Heart right ventricle (tissue), 16 donors: ENCODE data around the gene SYNE1. TPM values are rescaled to one million over a fixed set of nuclear protein-coding genes. Genes with fewer than 3 reads are reported as not detected.

ENCODE experiments used
- ATAC-seq, 8 donors: fragments of 200-7000 bp; cut with Tn5 transposase; one replicate each; pipeline ENCODE4 v1.9.1; 2020; ENCODE audit warnings: mild to moderate bottlenecking in 8 of 8, moderate library complexity in 8 of 8, moderate number of reproducible peaks in 1 of 8
- DNase-seq, 2 donors: peaks; one replicate each; pipeline ENCODE4 v3.0.0-alpha.2; 2020
- H3K27ac ChIP-seq, 10 donors: fragments of 200-600 bp; sonication (generic) in 2 of 10; one replicate each; pipeline versions ENCODE4 v1.5.0 to v1.8.0; 2020 to 2022; ENCODE audit warnings: mild to moderate bottlenecking in 3 of 10
- H3K27me3 ChIP-seq, 7 donors: fragments of 200-600 bp; one replicate each; pipeline ENCODE4 v1.8.0; 2021 to 2022; ENCODE audit warnings: mild to moderate bottlenecking in 2 of 7
- H3K36me3 ChIP-seq, 9 donors: fragments of 200-600 bp; sonication (generic) in 1 of 9; one replicate each; pipeline versions ENCODE4 v1.5.0 to v1.8.0; 2020 to 2022; ENCODE audit warnings: mild to moderate bottlenecking in 2 of 9
- H3K4me1 ChIP-seq, 9 donors: fragments of 200-600 bp; sonication (generic) in 1 of 9; one replicate each; pipeline versions ENCODE4 v1.5.0 to v1.8.0; 2020 to 2022; ENCODE audit warnings: mild to moderate bottlenecking in 4 of 9
- H3K4me3 ChIP-seq, 10 donors: fragments of 200-600 bp; sonication (generic) in 2 of 10; one replicate each; pipeline versions ENCODE4 v1.5.0 to v1.8.0; 2020 to 2022; ENCODE audit warnings: mild to moderate bottlenecking in 7 of 10, moderate library complexity in 2 of 10
- H3K9me3 ChIP-seq, 11 donors: fragments of 200-600 bp in 10 of 11; sonication (generic) in 2 of 11; one replicate each; pipeline versions ENCODE4 v1.5.0 to v1.8.0; 2013 to 2022; ENCODE audit warnings: mild to moderate bottlenecking in 2 of 11, control low read depth in 1 of 11, moderate library complexity in 1 of 11
- CTCF ChIP-seq, 9 donors: fragments of 200-600 bp; sonication (generic) in 2 of 9; IDR thresholded peaks; one replicate each; pipeline versions ENCODE4 v1.5.0 to v1.8.0; 2021 to 2022; ENCODE audit warnings: antibody characterized with exemption in 9 of 9, mild to moderate bottlenecking in 5 of 9, moderate library complexity in 1 of 9
- WGBS, 2 donors: extraction: QIAGEN DNeasy Blood & Tissue Kit; methylation state at CpG; one replicate each; pipeline ENCODE4 v1.1.7; 2013; ENCODE audit warnings: inconsistent platforms in 1 of 2; 5-methylcytosine and 5-hydroxymethylcytosine counted together
- intact Hi-C, 10 donors: fragments of 100-400 bp; cut with DNase I; formaldehyde crosslinking; loops; one replicate each; pipeline versions ENCODE4 v1.11.1 to v1.14.2; 2022
- polyA plus RNA-seq, 2 donors: library from polyadenylated mRNA; stranded (reverse); fragments of 200-250 nt; gene quantifications; one replicate each; pipeline ENCODE4 v1.2.3, GENCODE V29; 2013
- total RNA-seq, 10 donors: library from RNA; stranded (reverse); fragmentation: NEBNext Ultra II Directional in 3 of 10; extraction: Animal tissue kit (Norgen Biotek cat#: 25700) in 3 of 10; gene quantifications; one replicate each; pipeline versions ENCODE4 v1.2.1 to v1.2.4, GENCODE V29; 2021 to 2023
- donor health status: Arrhythmogenic right ventricular cardiomyopathy.
- donor health status: ischemic (EF 13 %, LVEDD 7.1; RV severe dilation, severe dysfunction).
- donor health status: healthy with polysubstance abuse.
- donor health status: DM: no; HTN: yes; CAD: no.
- donor health status: DM: no; HTN: no; CAD: no.
- donor health status: ischemic (EF 25% LVEDD 6.9; RV normal size, moderate dysfunction).
- donor health status: ischemic (EF 25% LVEDD 5.7; RV mildly dilated, moderate dysfunction).
- donor health status: healthy.
- donor health status: DM: yes; HTN: yes; CAD: no.
- donor health status: Ischemic cardiomyopathy.
- donor health status: ischemic (EF 35%, LVEDD 5.7; RV mildly dilated, moderate dysfunction).
- donor health status: nonischemic (EF 11% LVEDD 7.7; RV severe dilation, severe dysfunction).
- donor health status: DM: yes; HTN: yes; CAD: no.
- donor health status: PGD.
- donor health status: ischemic (EF 29% LVEDD 5.4; RV normal size, mild dysfunction).
- donor health status: nonischemic (EF 23%, LVEDD 6.1; RV moderate dilation, normal function).

Gene SYNE1
- total and polyA plus RNA-seq, 12 donors: 18.9 to 176 (median 126) TPM

- 16 to 18% methylated on average over 3 of the region's 3 CpGs for WGBS, 2 donors
- no peak for ATAC-seq
- Histone ChIP-seq H3K27me3 (peaks cover 0 to 8% (median 0%) of the 10 kb centered on the region in 7 donors), H3K27ac (peak overlapping the region in 1 of 10 donors; percentile 35), H3K9me3 (no peaks in the 10 kb centered on the region), H3K4me3 (no peak overlapping the region), H3K36me3 (no peaks in the 10 kb centered on the region), H3K4me1 (peaks cover 0 to 15% (median 0%) of the 10 kb centered on the region in 9 donors)
- no peak for DNase-seq
- intact Hi-C loops: no loop called here
- no peak for TF ChIP-seq CTCF (IDR thresholded peaks at IDR 0.05)
Observed at GRCh38 chr6:152680879-152681517, 43.8 kb upstream of the SYNE1 start.

GRCh38 chr6:152680151-152680550 is 43.0 kb upstream of the SYNE1 start:
- H3K36me3 ChIP-seq: no peaks in the 10 kb centered on the region
- H3K4me3 ChIP-seq: no peak overlapping the region
- ATAC-seq (no peak), DNase-seq (no peak)
- peaks cover 0 to 15% (median 0%) of the 10 kb centered on the region in 9 donors for H3K4me1 ChIP-seq
- no peak for TF ChIP-seq CTCF (IDR thresholded peaks at IDR 0.05)
- intact Hi-C loops: no loop called here
- no peaks in the 10 kb centered on the region for H3K9me3 ChIP-seq
- H3K27me3 ChIP-seq: peaks cover 0 to 8% (median 0%) of the 10 kb centered on the region in 7 donors
- H3K27ac ChIP-seq: no peak overlapping the region
- WGBS, 2 donors: 78 to 82% methylated on average over 1 of the region's 1 CpG

- no peak overlapping the region for H3K4me3 ChIP-seq
- H3K27me3 ChIP-seq: peaks cover 0 to 2% (median 0%) of the 10 kb centered on the region in 7 donors
- no peaks in the 10 kb centered on the region for H3K9me3 ChIP-seq
- no peak for DNase-seq
- H3K27ac ChIP-seq: peak overlapping the region in 3 of 10 donors; percentile 29 to 46 (median 45)
- no peak for TF ChIP-seq CTCF (IDR thresholded peaks at IDR 0.05)
- H3K4me1 ChIP-seq: peaks cover 0 to 15% (median 0%) of the 10 kb centered on the region in 9 donors
- intact Hi-C loops: no loop called here
- peak in 6 of 8 donors; percentile 61 to 87 (median 72) for ATAC-seq
- no peaks in the 10 kb centered on the region for H3K36me3 ChIP-seq
Observed at GRCh38 chr6:152673236-152673635, 36.1 kb upstream of the SYNE1 start.

GRCh38 chr6:152671171-152671570 is 34.0 kb upstream of the SYNE1 start:
- WGBS, 2 donors: 39% methylated on average over 4 of the region's 4 CpGs
- Histone ChIP-seq H3K4me1 (peaks cover 0 to 15% (median 0%) of the 10 kb centered on the region in 9 donors), H3K27ac (no peak overlapping the region), H3K9me3 (peaks cover 0 to 12% (median 0%) of the 10 kb centered on the region in 11 donors), H3K27me3 (peaks cover 0 to 2% (median 0%) of the 10 kb centered on the region in 7 donors), H3K36me3 (no peaks in the 10 kb centered on the region), H3K4me3 (no peak overlapping the region)
- DNase-seq: no peak
- intact Hi-C loops: loop anchor here in 1 of 10 donors (2.0 kb wide), 1 partner anchor 118 kb away; no protein-coding TSS in a partner anchor
- no peak for ATAC-seq
- TF ChIP-seq CTCF (IDR thresholded peaks at IDR 0.05): no peak
